ENCODE data around the gene RNU7-1. TPM values are rescaled to one million over a fixed set of nuclear protein-coding genes. Genes with fewer than 3 reads are reported as not detected.

RNU7-1 gene
- total and polyA plus RNA-seq, 2 of the 4 experiments (the other 2 are of a cell fraction): not detected

DNA sequence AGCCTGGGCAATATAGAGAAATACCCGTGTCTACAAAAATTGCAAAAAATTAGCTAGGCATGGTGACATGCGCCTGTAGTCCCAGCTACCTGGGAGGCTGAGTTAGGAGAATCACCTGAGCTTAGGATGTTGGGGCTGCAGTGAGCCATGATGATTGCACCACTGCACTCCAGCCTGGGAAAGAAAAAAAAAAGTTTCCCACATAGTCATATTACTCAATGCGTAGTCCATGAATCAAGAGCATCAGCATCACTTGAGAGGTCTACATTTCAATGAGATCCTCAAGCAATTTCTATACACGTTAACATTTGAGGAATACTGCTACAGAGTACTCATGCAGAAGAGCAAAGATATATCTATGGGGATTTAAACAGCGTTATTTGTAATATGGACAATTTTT, 44.2 kb upstream of the RNU7-1 start:
- Histone ChIP-seq H2BK20ac (ENCODE audit: low read depth, low read length) (no peak overlapping the region), H4K5ac (ENCODE audit: low read depth, low read length) (no peak overlapping the region), H3K4ac (ENCODE audit: low read depth, low read length) (no peak overlapping the region), H2AK5ac (ENCODE audit: low read depth, low read length) (no peak overlapping the region), H3K23ac (ENCODE audit: low read depth, low read length) (no peak overlapping the region), H3K56ac (ENCODE audit: extremely low read depth, insufficient read depth, low read length) (no peak overlapping the region), H3K9me3 (ENCODE audit: control insufficient read depth, insufficient read depth, low read length) (no peaks in the 10 kb centered on the region), H4K20me1 (ENCODE audit: insufficient read depth, low read length) (no peaks in the 10 kb centered on the region), H2BK5ac (ENCODE audit: low read depth, low read length, poor library complexity, severe bottlenecking) (no peak overlapping the region), H3K18ac (ENCODE audit: low read depth, low read length) (no peak overlapping the region), H4K8ac (ENCODE audit: low read depth in 2 of 2, low read length in 2 of 2) (no peak overlapping the region), H3K4me2 (ENCODE audit: low read depth, low read length) (no peak overlapping the region), H3K9ac (ENCODE audit: low read depth, low read length) (no peak overlapping the region), H3K36me3 (ENCODE audit: control insufficient read depth, insufficient read depth, low read length) (no peaks in the 10 kb centered on the region), H3K79me1 (ENCODE audit: low read depth in 1 of 2, low read length in 2 of 2) (no peaks in the 10 kb centered on the region), H3K4me1 (ENCODE audit: control insufficient read depth, insufficient read depth, low read length) (peaks cover 3% of the 10 kb centered on the region), H3K27me3 (ENCODE audit: control insufficient read depth, insufficient read depth, low read length) (no peaks in the 10 kb centered on the region), H3K27ac (ENCODE audit: insufficient read depth, low read length) (no peak overlapping the region), H2AFZ (replicated peaks; ENCODE audit: low read length, poor library complexity) (no peak overlapping the region), H2BK120ac (ENCODE audit: low read depth, low read length) (no peak overlapping the region), H3K14ac (replicated peaks; ENCODE audit: low read depth, low read length) (no peak overlapping the region), H3K9me1 (ENCODE audit: insufficient read depth, low read length) (no peaks in the 10 kb centered on the region; the same call in 1 of the 2 replicates), H4K91ac (ENCODE audit: insufficient read depth, low read depth, low read length) (no peak overlapping the region), H2BK15ac (ENCODE audit: low read depth, low read length) (no peak overlapping the region), H2AK9ac (replicated peaks; ENCODE audit: low read depth, low read length, poor library complexity) (no peak overlapping the region), H3K4me3 (ENCODE audit: insufficient read depth, low read depth, low read length) (no peak overlapping the region)
- intact Hi-C loops (cut with micrococcal nuclease) (no loop called here), dilution Hi-C loops (cut with HindIII; ENCODE audit: low sequenced_read_pairs, unreplicated experiment) (no loop called here), in situ Hi-C loops (cut with MboI; ENCODE audit: low sequenced_read_pairs) (no loop called here)
- ATAC-seq (ENCODE audit: low read depth) (no peak), DNase-seq (no peak)
- no TSS peak for BruUV-seq (replicated peaks)
- ChIA-PET POLR2A (ENCODE audit: unreplicated experiment) (no interaction called here), CTCF (interaction anchor here (0.9 kb wide), 1 partner anchor 27 kb away, joined by 3 read pairs; no protein-coding TSS in a partner anchor)
- 100% methylated on average over 1 of the region's 5 CpGs; no CpG with 5 or more reads in 1 of the 2 experiments for WGBS, 2 experiments (ENCODE audit: extremely low coverage in 2 of 2, insufficient read length in 1 of 2)
- no peak for TF ChIP-seq BHLHE40 (IDR thresholded peaks at IDR 0.05; ENCODE audit: low read depth, low read length)

Data from IMR-90 (cell line).